DMS53 treated with DMSO at 0.1 percent for 48 hours (cell line): ENCODE data around the gene ZNF653.
"Not testable (repeated sequence)": the region's sequence is repeated elsewhere in the genome, so short reads cannot be mapped to it uniquely, and the experiment has no call there.

Experiments
- DNase-seq: peaks from one replicate; lab custom pipeline; 2025; ENCODE audit not compliant: unreplicated experiment; lab: John Stamatoyannopoulos, UW

ZNF653 gene

GRCh38 chr19:11434703-11435056 is 71.0 kb downstream of the ZNF653 start:
- DNase-seq = no peak

GRCh38 chr19:11433526-11433925 is 72.1 kb downstream of the ZNF653 start:
- not testable (repeated sequence) for DNase-seq
